Lower leg skin (tissue), 4 donors: Measurements from ENCODE around the gene LPCAT3. TPM values are rescaled to one million over a fixed set of nuclear protein-coding genes. Genes with fewer than 3 reads are reported as not detected.

Experiments used
- DNase-seq, 2 donors: peaks; one replicate each; pipeline ENCODE4 v3.0.0-alpha.2; 2019; ENCODE audit warnings: low spot score in 2 of 2
- H3K4me3 ChIP-seq: fragments of 200-600 bp; sonication (generic); 2 replicates; pipeline ENCODE4 v1.5.1; 2017; ENCODE audit warnings: mild to moderate bottlenecking, low read depth; ENCODE audit not compliant: poor library complexity, severe bottlenecking
- CTCF ChIP-seq, 3 donors: fragments of 450-650 bp; IDR thresholded peaks; one replicate each; pipeline ENCODE4 v1.5.1; 2016; ENCODE audit warnings: antibody characterized with exemption in 3 of 3, mild to moderate bottlenecking in 3 of 3, moderate library complexity in 2 of 3
- POLR2A ChIP-seq, 2 donors: fragments of 450-650 bp; IDR thresholded peaks; one replicate each; pipeline ENCODE4 v1.6.1; 2016 to 2017; ENCODE audit warnings: antibody characterized with exemption in 2 of 2, mild to moderate bottlenecking in 1 of 2, moderate library complexity in 1 of 2
- WGBS, 2 donors: methylation state at CpG; one replicate each; pipeline ENCODE4 v1.1.5; 2018; 5-methylcytosine and 5-hydroxymethylcytosine counted together
- intact Hi-C: fragments of 100-400 bp; cut with DNase I; formaldehyde crosslinking; loops from one replicate; pipeline ENCODE4 v1.15.0; 2023; ENCODE audit warnings: low total_unique reads
- total RNA-seq, 4 donors: library from RNA; depleted of rRNA; stranded (reverse); fragments of >200 nt; gene quantifications; one replicate each; pipeline ENCODE4 v1.1.0, GENCODE V29; 2016

LPCAT3 gene
- total RNA-seq, 4 donors from 2014 or later = 29.6 to 51.2 (median 48.4) TPM

GRCh38 chr12:6987956-6988553, 30.2 kb downstream of the LPCAT3 start:
- intact Hi-C loops = no loop called here
- DNase-seq = no peak
- 63 to 73% methylated on average over 11 of the region's 11 CpGs for WGBS, 2 donors
- no peak for TF ChIP-seq CTCF (IDR thresholded peaks at IDR 0.05)
- TF ChIP-seq POLR2A (IDR thresholded peaks at IDR 0.05) = no peak
- H3K4me3 ChIP-seq = no peak overlapping the region

GRCh38 chr12:6982532-6982931, 35.7 kb downstream of the LPCAT3 start:
- intact Hi-C loops = no loop called here
- H3K4me3 ChIP-seq = no peak overlapping the region
- no peak for DNase-seq
- 89 to 92% methylated on average over 7 of the region's 7 CpGs for WGBS, 2 donors
- TF ChIP-seq POLR2A (IDR thresholded peaks at IDR 0.05) (no peak), CTCF (IDR thresholded peaks at IDR 0.05) (no peak)

- WGBS, 2 donors = 93 to 96% methylated on average over 10 of the region's 10 CpGs
- no peak for DNase-seq
- no peak overlapping the region for H3K4me3 ChIP-seq
- intact Hi-C loops = no loop called here
- no peak for TF ChIP-seq POLR2A (IDR thresholded peaks at IDR 0.05)
- TF ChIP-seq CTCF (IDR thresholded peaks at IDR 0.05) = no peak
These were observed 36.9 kb downstream of the LPCAT3 start for GRCh38 chr12:6981152-6982052.

GRCh38 chr12:6980740-6981139, 37.5 kb downstream of the LPCAT3 start:
- intact Hi-C loops = no loop called here
- TF ChIP-seq CTCF (IDR thresholded peaks at IDR 0.05) (no peak), POLR2A (IDR thresholded peaks at IDR 0.05) (no peak)
- DNase-seq = no peak
- no peak overlapping the region for H3K4me3 ChIP-seq

GRCh38 chr12:6980075-6980474, 38.2 kb downstream of the LPCAT3 start:
- TF ChIP-seq POLR2A (IDR thresholded peaks at IDR 0.05) = no peak
- no peak for TF ChIP-seq CTCF (IDR thresholded peaks at IDR 0.05)
- no peak for DNase-seq
- intact Hi-C loops = no loop called here
- no peak overlapping the region for H3K4me3 ChIP-seq
- 94 to 95% methylated on average over 4 of the region's 4 CpGs for WGBS, 2 donors
